T-helper 1 cell treated with Interleukin-12 subunit alpha and Interleukin-12 subunit beta and Interleukin-4 antibody, amounts not matched to agents 30 μg/mL and 1 μg/mL, for 36 hours (primary cell): ENCODE data around the gene TBC1D16.

Experiments used
- H3K27ac Mint-ChIP-seq: one replicate; pipeline ENCODE4 v1.8.0; 2021; ENCODE audit warnings: mild to moderate bottlenecking, mixed read lengths
- H3K27me3 Mint-ChIP-seq: one replicate; pipeline ENCODE4 v1.8.0; 2021; ENCODE audit warnings: low read depth, mixed read lengths
- H3K36me3 Mint-ChIP-seq: one replicate; pipeline ENCODE4 v1.8.0; 2021; ENCODE audit warnings: low read depth, mixed read lengths
- H3K4me1 Mint-ChIP-seq: one replicate; pipeline ENCODE4 v1.8.0; 2021; ENCODE audit warnings: low read depth, mixed read lengths
- H3K4me3 Mint-ChIP-seq: one replicate; pipeline ENCODE4 v1.8.0; 2021; ENCODE audit warnings: mild to moderate bottlenecking, moderate library complexity, mixed read lengths
- H3K9me3 Mint-ChIP-seq: one replicate; pipeline ENCODE4 v1.8.0; 2021; ENCODE audit warnings: mixed read lengths

TBC1D16 gene

GRCh38 chr17:79929257-79930061, 106.2 kb downstream of the TBC1D16 start:
- Mint-ChIP-seq H3K4me1 (peaks cover 6% of the 10 kb centered on the region), H3K27ac (no peak overlapping the region), H3K36me3 (no peaks in the 10 kb centered on the region), H3K9me3 (no peaks in the 10 kb centered on the region), H3K4me3 (no peak overlapping the region), H3K27me3 (peaks cover 49% of the 10 kb centered on the region)

DNA sequence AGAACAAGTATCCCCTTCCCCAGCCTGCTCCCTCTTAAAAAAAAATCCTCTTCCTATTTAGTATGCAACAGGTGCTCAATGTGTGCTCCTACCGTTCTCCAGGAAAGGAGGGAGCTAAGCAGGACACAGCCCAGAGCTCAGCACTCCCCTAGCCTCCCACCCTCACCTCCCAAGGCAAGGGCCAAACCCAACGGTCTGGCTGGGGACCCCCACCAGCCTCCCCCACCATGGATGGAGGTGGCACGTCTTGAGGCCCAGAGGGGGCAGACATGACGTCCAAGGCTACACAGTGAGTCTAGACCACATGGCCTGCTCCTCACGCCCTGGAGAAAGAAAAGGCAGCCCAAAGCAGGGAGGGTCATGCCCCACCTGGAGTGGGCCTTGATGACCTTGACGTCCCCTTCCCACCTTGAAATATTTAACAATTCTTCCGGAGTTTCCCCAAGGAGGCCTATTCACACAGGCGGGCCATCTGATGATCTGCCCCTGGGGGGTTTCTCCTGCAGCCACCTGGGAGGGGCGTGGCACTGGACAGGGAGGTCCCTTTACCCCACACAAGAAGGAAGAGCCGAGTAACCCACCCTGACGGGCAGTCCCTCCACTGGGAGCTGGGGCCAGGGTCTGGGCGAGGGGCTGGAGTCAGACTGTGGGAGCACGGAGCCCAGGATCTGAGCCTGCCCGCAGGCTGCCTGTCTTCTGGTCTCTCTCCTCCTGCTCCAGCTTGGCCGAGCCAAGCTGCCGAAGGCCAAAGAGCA, 107.0 kb downstream of the TBC1D16 start:
- peaks cover 6% of the 10 kb centered on the region for H3K4me1 Mint-ChIP-seq
- H3K27me3 Mint-ChIP-seq: peaks cover 41% of the 10 kb centered on the region
- no peaks in the 10 kb centered on the region for H3K9me3 Mint-ChIP-seq
- no peak overlapping the region for H3K27ac Mint-ChIP-seq
- no peaks in the 10 kb centered on the region for H3K36me3 Mint-ChIP-seq
- H3K4me3 Mint-ChIP-seq: no peak overlapping the region

DNA sequence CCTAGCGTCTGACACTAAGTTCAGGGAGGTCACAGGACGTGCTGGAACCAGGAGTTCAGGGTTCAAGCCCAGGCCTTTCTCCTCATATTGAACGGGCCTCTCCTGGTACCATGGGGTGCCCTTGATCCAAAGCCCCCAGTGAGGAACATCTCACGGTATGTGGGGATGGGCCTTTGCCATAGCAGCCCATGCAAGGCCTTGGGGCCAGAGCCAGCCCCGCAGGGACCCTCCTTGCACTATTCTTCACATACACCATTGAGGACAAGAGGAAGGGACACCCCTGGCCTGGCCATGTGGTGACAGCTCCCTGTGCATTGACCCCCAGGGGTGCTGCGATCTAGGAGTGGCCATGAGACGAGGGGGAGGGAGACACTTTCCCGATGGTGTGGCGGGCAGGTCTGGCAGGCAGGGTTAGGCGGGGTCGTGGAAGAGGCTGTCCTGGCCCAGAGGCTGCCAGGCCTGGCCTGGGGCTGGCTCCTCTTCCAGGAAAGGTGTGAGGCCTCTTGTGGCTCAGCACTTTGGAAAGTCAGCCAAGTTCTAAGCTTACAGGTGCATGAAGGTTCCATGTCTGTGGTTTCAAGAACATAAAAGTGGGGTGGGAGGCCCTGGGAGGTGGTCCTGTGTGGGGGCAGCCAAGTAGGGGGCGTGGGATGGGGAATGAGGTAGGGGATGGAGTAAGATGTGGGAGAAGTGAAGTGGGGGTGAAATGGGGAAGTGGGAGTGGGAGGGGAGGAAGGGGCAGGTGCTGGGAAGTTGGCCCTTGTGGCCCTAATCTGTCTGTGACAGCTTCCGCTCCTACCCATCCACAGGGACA, 107.8 kb downstream of the TBC1D16 start:
- Mint-ChIP-seq H3K36me3 (no peaks in the 10 kb centered on the region), H3K4me1 (peaks cover 5% of the 10 kb centered on the region), H3K27ac (no peak overlapping the region), H3K4me3 (no peak overlapping the region), H3K9me3 (no peaks in the 10 kb centered on the region), H3K27me3 (peaks cover 33% of the 10 kb centered on the region)

DNA sequence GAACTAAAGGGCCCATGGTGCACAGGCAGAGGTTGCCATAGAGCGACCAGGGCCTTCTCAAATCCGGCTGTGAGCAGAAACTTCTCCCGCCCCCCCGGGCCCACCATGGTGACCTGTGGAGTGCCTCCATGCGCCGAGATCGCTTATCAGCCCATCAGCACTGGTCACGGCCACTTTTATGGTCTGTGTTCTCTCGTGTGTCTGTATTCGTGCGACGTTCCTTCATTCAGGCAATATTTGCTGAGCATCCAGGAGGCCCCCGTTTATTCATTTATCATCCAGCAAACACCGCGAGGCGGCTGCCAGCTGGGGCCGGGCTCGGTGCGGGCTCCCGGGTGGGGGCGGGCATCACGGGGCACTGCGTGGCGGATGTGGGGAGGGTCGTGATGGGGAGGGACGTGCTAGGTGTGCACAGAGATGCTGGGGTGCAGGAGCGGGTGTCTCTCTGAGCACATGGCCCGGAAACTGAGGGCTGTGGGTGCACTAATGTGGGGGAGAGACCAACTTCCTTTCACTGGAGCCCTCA, 108.5 kb downstream of the TBC1D16 start:
- Mint-ChIP-seq H3K27ac (no peak overlapping the region), H3K4me3 (no peak overlapping the region), H3K27me3 (peaks cover 26% of the 10 kb centered on the region), H3K36me3 (no peaks in the 10 kb centered on the region), H3K9me3 (no peaks in the 10 kb centered on the region), H3K4me1 (peaks cover 5% of the 10 kb centered on the region)

DNA sequence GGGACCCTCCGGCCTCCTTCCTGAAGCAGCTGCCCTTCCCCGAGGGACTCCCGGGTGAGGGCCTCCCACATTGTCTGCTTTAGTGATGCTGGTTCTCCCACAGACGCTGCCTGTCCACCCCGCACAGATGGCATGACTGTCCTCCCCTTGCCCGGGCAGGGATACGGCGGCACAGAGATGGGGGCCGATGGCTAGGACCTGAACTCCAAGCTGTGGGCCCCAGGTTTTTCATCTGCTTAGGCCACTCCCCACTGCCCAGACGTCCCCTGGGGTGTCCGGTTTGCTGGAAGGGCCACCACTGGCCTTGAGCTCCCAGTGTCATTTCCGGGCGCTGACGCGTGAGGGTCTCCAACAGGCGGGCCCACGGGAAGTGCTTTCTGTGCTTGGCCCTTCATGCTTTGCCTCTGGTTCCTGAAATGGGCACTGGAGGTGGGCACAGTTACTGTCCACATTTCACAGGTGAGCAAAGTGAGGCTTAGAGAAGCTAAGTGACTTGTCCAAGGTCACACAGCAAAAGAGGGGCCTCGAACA, 109.0 kb downstream of the TBC1D16 start:
- Mint-ChIP-seq H3K27ac (no peak overlapping the region), H3K4me3 (no peak overlapping the region), H3K27me3 (peaks cover 24% of the 10 kb centered on the region), H3K4me1 (peaks cover 5% of the 10 kb centered on the region), H3K9me3 (no peaks in the 10 kb centered on the region), H3K36me3 (no peaks in the 10 kb centered on the region)

- no peak overlapping the region for H3K4me3 Mint-ChIP-seq
- H3K27ac Mint-ChIP-seq: no peak overlapping the region
- H3K9me3 Mint-ChIP-seq: no peaks in the 10 kb centered on the region
- peaks cover 5% of the 10 kb centered on the region for H3K4me1 Mint-ChIP-seq
- peaks cover 19% of the 10 kb centered on the region for H3K27me3 Mint-ChIP-seq
- H3K36me3 Mint-ChIP-seq: no peaks in the 10 kb centered on the region
Measured at GRCh38 chr17:79926142-79926604, 109.5 kb downstream of the TBC1D16 start.

- Mint-ChIP-seq H3K4me3 (no peak overlapping the region), H3K27ac (no peak overlapping the region), H3K4me1 (peaks cover 5% of the 10 kb centered on the region), H3K36me3 (no peaks in the 10 kb centered on the region), H3K9me3 (no peaks in the 10 kb centered on the region), H3K27me3 (peaks cover 13% of the 10 kb centered on the region)
Measured at GRCh38 chr17:79925242-79925957, 110.3 kb downstream of the TBC1D16 start.

GRCh38 chr17:79924639-79924976, 111.1 kb downstream of the TBC1D16 start:
- Mint-ChIP-seq H3K36me3 (no peaks in the 10 kb centered on the region), H3K27me3 (peaks cover 13% of the 10 kb centered on the region), H3K4me1 (peaks cover 5% of the 10 kb centered on the region), H3K9me3 (no peaks in the 10 kb centered on the region), H3K27ac (peak overlapping the region; percentile 49), H3K4me3 (no peak overlapping the region)

DNA sequence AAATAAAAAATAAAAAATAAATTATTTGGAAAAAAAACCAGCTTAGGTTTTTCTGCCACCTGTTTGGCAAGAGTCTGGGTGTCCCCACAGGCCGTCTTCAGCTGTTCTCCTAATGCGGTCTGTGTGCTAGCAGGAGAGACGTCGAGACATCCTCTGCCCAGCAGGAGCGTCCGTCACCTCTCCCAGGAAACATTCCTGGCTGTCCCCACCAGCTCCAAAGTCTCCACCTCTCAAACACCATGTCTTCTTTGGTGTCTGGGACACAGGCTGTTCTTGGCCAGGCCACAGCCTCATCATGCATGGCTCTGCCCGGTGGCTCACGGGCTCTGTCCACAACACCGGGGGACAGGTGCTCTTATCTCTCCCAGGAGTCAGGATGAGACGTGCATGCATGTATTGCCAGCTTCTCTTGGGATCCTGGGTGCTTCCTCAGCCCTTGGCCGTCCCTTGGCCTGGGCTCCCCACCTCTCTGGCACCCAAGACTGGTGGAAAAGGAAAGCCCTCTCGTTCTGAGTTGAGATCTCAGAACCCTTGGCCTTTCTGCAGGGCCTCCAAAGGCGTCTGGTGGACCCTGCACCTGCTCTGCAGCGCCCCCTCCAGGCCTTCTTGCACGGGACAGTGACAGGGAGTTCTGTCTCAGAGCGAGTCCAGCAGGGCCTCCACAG, 111.6 kb downstream of the TBC1D16 start:
- Mint-ChIP-seq H3K27me3 (peaks cover 13% of the 10 kb centered on the region), H3K36me3 (no peaks in the 10 kb centered on the region), H3K4me1 (peaks cover 5% of the 10 kb centered on the region), H3K4me3 (no peak overlapping the region), H3K9me3 (no peaks in the 10 kb centered on the region), H3K27ac (no peak overlapping the region)

DNA sequence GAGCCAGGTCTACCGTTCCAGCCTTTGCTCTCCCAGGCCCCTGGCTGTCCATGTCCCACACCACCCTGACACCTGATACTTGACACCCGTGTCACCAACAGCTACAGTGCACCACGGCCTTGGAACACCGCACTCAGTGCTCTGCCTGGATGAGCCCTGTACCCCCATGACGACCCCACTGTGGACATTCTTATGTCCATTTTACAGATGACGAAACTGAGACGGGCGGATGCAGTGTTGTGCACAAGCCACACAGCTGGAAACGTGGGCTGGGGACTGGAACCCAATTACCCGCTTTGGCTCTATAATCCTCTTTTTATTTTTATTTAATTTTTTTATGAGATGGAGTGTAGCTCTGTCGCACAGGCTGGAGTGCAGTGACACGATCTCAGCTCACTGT, 112.9 kb downstream of the TBC1D16 start:
- peaks cover 4% of the 10 kb centered on the region for H3K27me3 Mint-ChIP-seq
- no peaks in the 10 kb centered on the region for H3K9me3 Mint-ChIP-seq
- H3K4me3 Mint-ChIP-seq: no peak overlapping the region
- no peaks in the 10 kb centered on the region for H3K36me3 Mint-ChIP-seq
- no peak overlapping the region for H3K27ac Mint-ChIP-seq
- H3K4me1 Mint-ChIP-seq: peaks cover 4% of the 10 kb centered on the region

- H3K4me3 Mint-ChIP-seq: no peak overlapping the region
- H3K36me3 Mint-ChIP-seq: no peaks in the 10 kb centered on the region
- H3K9me3 Mint-ChIP-seq: no peaks in the 10 kb centered on the region
- no peaks in the 10 kb centered on the region for H3K27me3 Mint-ChIP-seq
- no peak overlapping the region for H3K27ac Mint-ChIP-seq
- peaks cover 2% of the 10 kb centered on the region for H3K4me1 Mint-ChIP-seq
Measured at GRCh38 chr17:79922116-79922601, 113.5 kb downstream of the TBC1D16 start.

- no peaks in the 10 kb centered on the region for H3K9me3 Mint-ChIP-seq
- no peaks in the 10 kb centered on the region for H3K36me3 Mint-ChIP-seq
- no peak overlapping the region for H3K4me3 Mint-ChIP-seq
- H3K4me1 Mint-ChIP-seq: peaks cover 2% of the 10 kb centered on the region
- H3K27ac Mint-ChIP-seq: peak overlapping the region; percentile 57
- no peaks in the 10 kb centered on the region for H3K27me3 Mint-ChIP-seq
Measured at GRCh38 chr17:79921411-79922115, 114.1 kb downstream of the TBC1D16 start.
